ENCODE measurements around the gene CD5L. TPM values are rescaled to one million over a fixed set of nuclear protein-coding genes. Genes with fewer than 3 reads are reported as not detected.

Gene CD5L
- total and polyA plus RNA-seq, 4 donors: 7.9 to 124 (median 35.4) TPM

GRCh38 chr1:157782931-157783330 lies 58.7 kb downstream of the CD5L start:
- no peak overlapping the region for H3K4me3 ChIP-seq (ENCODE audit: low read depth in 1 of 3, low read length in 3 of 3)
- no peaks in the 10 kb centered on the region for H3K4me1 ChIP-seq (ENCODE audit: control insufficient read depth in 4 of 4, insufficient read depth in 4 of 4, low read length in 3 of 4)
- TF ChIP-seq, protein P1, sequence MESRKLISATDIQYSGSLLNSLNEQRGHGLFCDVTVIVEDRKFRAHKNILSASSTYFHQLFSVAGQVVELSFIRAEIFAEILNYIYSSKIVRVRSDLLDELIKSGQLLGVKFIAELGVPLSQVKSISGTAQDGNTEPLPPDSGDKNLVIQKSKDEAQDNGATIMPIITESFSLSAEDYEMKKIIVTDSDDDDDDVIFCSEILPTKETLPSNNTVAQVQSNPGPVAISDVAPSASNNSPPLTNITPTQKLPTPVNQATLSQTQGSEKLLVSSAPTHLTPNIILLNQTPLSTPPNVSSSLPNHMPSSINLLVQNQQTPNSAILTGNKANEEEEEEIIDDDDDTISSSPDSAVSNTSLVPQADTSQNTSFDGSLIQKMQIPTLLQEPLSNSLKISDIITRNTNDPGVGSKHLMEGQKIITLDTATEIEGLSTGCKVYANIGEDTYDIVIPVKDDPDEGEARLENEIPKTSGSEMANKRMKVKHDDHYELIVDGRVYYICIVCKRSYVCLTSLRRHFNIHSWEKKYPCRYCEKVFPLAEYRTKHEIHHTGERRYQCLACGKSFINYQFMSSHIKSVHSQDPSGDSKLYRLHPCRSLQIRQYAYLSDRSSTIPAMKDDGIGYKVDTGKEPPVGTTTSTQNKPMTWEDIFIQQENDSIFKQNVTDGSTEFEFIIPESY (IDR thresholded peaks at IDR 0.05): no peak
- TF ChIP-seq HNF4A (conservative IDR thresholded peaks at IDR 0.05): no peak
- no peak for TF ChIP-seq NR2F2 (IDR thresholded peaks at IDR 0.05)
- no peak for TF ChIP-seq SP1 (IDR thresholded peaks at IDR 0.05)
- TF ChIP-seq RAD21 (IDR thresholded peaks at IDR 0.05): no peak
- TF ChIP-seq, protein P2, sequence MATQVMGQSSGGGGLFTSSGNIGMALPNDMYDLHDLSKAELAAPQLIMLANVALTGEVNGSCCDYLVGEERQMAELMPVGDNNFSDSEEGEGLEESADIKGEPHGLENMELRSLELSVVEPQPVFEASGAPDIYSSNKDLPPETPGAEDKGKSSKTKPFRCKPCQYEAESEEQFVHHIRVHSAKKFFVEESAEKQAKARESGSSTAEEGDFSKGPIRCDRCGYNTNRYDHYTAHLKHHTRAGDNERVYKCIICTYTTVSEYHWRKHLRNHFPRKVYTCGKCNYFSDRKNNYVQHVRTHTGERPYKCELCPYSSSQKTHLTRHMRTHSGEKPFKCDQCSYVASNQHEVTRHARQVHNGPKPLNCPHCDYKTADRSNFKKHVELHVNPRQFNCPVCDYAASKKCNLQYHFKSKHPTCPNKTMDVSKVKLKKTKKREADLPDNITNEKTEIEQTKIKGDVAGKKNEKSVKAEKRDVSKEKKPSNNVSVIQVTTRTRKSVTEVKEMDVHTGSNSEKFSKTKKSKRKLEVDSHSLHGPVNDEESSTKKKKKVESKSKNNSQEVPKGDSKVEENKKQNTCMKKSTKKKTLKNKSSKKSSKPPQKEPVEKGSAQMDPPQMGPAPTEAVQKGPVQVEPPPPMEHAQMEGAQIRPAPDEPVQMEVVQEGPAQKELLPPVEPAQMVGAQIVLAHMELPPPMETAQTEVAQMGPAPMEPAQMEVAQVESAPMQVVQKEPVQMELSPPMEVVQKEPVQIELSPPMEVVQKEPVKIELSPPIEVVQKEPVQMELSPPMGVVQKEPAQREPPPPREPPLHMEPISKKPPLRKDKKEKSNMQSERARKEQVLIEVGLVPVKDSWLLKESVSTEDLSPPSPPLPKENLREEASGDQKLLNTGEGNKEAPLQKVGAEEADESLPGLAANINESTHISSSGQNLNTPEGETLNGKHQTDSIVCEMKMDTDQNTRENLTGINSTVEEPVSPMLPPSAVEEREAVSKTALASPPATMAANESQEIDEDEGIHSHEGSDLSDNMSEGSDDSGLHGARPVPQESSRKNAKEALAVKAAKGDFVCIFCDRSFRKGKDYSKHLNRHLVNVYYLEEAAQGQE (IDR thresholded peaks at IDR 0.05): no peak
- no peak for TF ChIP-seq YY1 (IDR thresholded peaks at IDR 0.05)
- no peak for TF ChIP-seq HNF4G (IDR thresholded peaks at IDR 0.05)
- TF ChIP-seq FOXA2 (IDR thresholded peaks at IDR 0.05): no peak
- no peak for TF ChIP-seq RXRA (IDR thresholded peaks at IDR 0.05)
- no peak for TF ChIP-seq EGR1 (IDR thresholded peaks at IDR 0.05; ENCODE audit: low read depth in 2 of 2)
- no peak for TF ChIP-seq JUND (IDR thresholded peaks at IDR 0.05)
- no peak for TF ChIP-seq FOXA1 (IDR thresholded peaks at IDR 0.05)
- TF ChIP-seq GABPA (IDR thresholded peaks at IDR 0.05 in 1 of 2, conservative IDR thresholded peaks at IDR 0.05 in 1 of 2): no peak
- TF ChIP-seq MAX (IDR thresholded peaks at IDR 0.05): no peak
- TF ChIP-seq TAF1 (conservative IDR thresholded peaks at IDR 0.05): no peak
- H3K27ac ChIP-seq (ENCODE audit: low read depth in 1 of 2, low read length in 2 of 2): no peak overlapping the region
- 87% methylated on average over 1 of the region's 1 CpG for WGBS
- H3K36me3 ChIP-seq (ENCODE audit: control insufficient read depth in 4 of 4, insufficient read depth in 3 of 4, low read depth in 1 of 4, low read length in 3 of 4): no peaks in the 10 kb centered on the region
- DNase-seq (ENCODE audit: low spot score): no peak
- no peaks in the 10 kb centered on the region for H3K9me3 ChIP-seq (ENCODE audit: control insufficient read depth in 4 of 4, low read length in 3 of 4)
- no peak overlapping the region for H3K9ac ChIP-seq (ENCODE audit: low read depth in 1 of 2, low read length in 2 of 2)
- no peaks in the 10 kb centered on the region for H3K27me3 ChIP-seq (ENCODE audit: control insufficient read depth in 4 of 4, insufficient read depth in 4 of 4, low read length in 3 of 4)

DNA sequence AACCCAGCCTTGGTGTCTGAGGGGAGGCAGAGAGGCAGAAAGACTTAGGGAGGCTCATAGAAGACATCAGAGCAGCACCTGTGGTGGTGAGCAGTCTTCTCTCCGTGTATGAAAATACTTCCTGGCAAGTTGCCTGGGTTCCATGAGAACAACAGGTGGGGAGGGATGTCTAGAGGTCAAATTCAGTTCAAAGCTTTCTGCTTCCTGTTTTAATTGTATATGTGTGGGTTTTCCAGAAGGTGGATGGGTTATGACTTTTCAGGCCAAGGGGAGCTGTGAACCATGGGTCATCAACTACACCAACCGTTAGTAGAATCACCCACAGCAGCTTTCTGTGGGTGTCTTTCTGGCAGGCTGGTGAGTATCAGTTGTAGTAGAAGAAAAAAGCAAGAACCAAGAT lies 60.6 kb downstream of the CD5L start:
- WGBS: 54% methylated on average over 2 of the region's 2 CpGs
- no peaks in the 10 kb centered on the region for H3K36me3 ChIP-seq (ENCODE audit: control insufficient read depth in 4 of 4, insufficient read depth in 3 of 4, low read depth in 1 of 4, low read length in 3 of 4)
- H3K27me3 ChIP-seq (ENCODE audit: control insufficient read depth in 4 of 4, insufficient read depth in 4 of 4, low read length in 3 of 4): peaks cover 0 to under 1% (median 0%) of the 10 kb centered on the region in 4 donors

More for the DNA sequence above, 60.6 kb downstream of the CD5L start:
- no peak for TF ChIP-seq NR2F2 (IDR thresholded peaks at IDR 0.05)
- TF ChIP-seq, protein P3, sequence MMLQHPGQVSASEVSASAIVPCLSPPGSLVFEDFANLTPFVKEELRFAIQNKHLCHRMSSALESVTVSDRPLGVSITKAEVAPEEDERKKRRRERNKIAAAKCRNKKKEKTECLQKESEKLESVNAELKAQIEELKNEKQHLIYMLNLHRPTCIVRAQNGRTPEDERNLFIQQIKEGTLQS (IDR thresholded peaks at IDR 0.05): no peak
- TF ChIP-seq, protein P2 (IDR thresholded peaks at IDR 0.05): no peak
- TF ChIP-seq TAF1 (conservative IDR thresholded peaks at IDR 0.05): no peak
- TF ChIP-seq, protein P1 (IDR thresholded peaks at IDR 0.05): no peak
- no peak for TF ChIP-seq RXRA (IDR thresholded peaks at IDR 0.05)
- TF ChIP-seq FOXA1 (IDR thresholded peaks at IDR 0.05): no peak
- no peak for TF ChIP-seq HNF4G (IDR thresholded peaks at IDR 0.05)
- TF ChIP-seq GABPA (IDR thresholded peaks at IDR 0.05 in 1 of 2, conservative IDR thresholded peaks at IDR 0.05 in 1 of 2): no peak
- no peak for TF ChIP-seq MAX (IDR thresholded peaks at IDR 0.05)
- H3K4me3 ChIP-seq (ENCODE audit: low read depth in 1 of 3, low read length in 3 of 3): no peak overlapping the region
- DNase-seq (ENCODE audit: low spot score): no peak
- H3K9me3 ChIP-seq (ENCODE audit: control insufficient read depth in 4 of 4, low read length in 3 of 4): no peaks in the 10 kb centered on the region
- no peak overlapping the region for H3K27ac ChIP-seq (ENCODE audit: low read depth in 1 of 2, low read length in 2 of 2)
- H3K4me1 ChIP-seq (ENCODE audit: control insufficient read depth in 4 of 4, insufficient read depth in 4 of 4, low read length in 3 of 4): no peaks in the 10 kb centered on the region
- no peak overlapping the region for H3K9ac ChIP-seq (ENCODE audit: low read depth in 1 of 2, low read length in 2 of 2)
